Peyer's patch (tissue), 4 donors: Measurements from ENCODE around the gene MOB3C. TPM values are rescaled to one million over a fixed set of nuclear protein-coding genes. Genes with fewer than 3 reads are reported as not detected.

ENCODE experiments used
- DNase-seq, 3 donors: peaks; one replicate each; pipeline ENCODE4 v3.0.0-alpha.2; 2017 to 2019
- H3K27ac ChIP-seq, 4 donors: fragments of 200-600 bp; sonication (generic); one replicate each; pipeline ENCODE4 v1.5.1; 2016 to 2019
- H3K27me3 ChIP-seq, 2 donors: fragments of 200-600 bp; sonication (generic); one replicate each; pipeline ENCODE4 v1.5.1; 2019
- H3K36me3 ChIP-seq, 3 donors: fragments of 200-600 bp; sonication (generic); one replicate each; pipeline ENCODE4 v1.5.1; 2016 to 2019
- H3K4me1 ChIP-seq, 4 donors: fragments of 200-600 bp; sonication (generic); one replicate each; pipeline ENCODE4 v1.5.1; 2016 to 2019
- H3K4me3 ChIP-seq, 4 donors: fragments of 200-600 bp; sonication (generic); 1 replicate in 3 of 4; 2 replicates in 1 of 4; pipeline ENCODE4 v1.5.1; 2016 to 2019; ENCODE audit warnings: mild to moderate bottlenecking in 1 of 4
- H3K9me3 ChIP-seq, 4 donors: fragments of 200-600 bp; sonication (generic); one replicate each; pipeline ENCODE4 v1.5.1; 2016 to 2019; ENCODE audit warnings: mild to moderate bottlenecking in 1 of 4
- CTCF ChIP-seq, 6 experiments: fragments of 450-650 bp in 4 of 6; fragments of 200-600 bp in 2 of 6; sonication (generic) in 1 of 6; IDR thresholded peaks; one replicate each; pipeline ENCODE4 v1.5.1; 2017 to 2019; ENCODE audit warnings: antibody characterized with exemption in 6 of 6, mild to moderate bottlenecking in 3 of 6, moderate library complexity in 1 of 6
- POLR2A ChIP-seq, 2 donors: fragments of 450-650 bp; IDR thresholded peaks; one replicate each; pipeline ENCODE4 v1.5.1; 2017; ENCODE audit warnings: antibody characterized with exemption in 2 of 2, mild to moderate bottlenecking in 2 of 2, moderate library complexity in 2 of 2
- total RNA-seq, 4 donors: library from RNA; depleted of rRNA; stranded (reverse); fragments of >200 nt; gene quantifications; one replicate each; pipeline ENCODE4 v1.1.0, GENCODE V29; 2016

Gene MOB3C
- total RNA-seq, 4 donors from 2014 or later = 7.7 to 22.3 (median 14.5) TPM

GRCh38 chr1:46601257-46602007 lies 15.2 kb downstream of the MOB3C start:
- Histone ChIP-seq H3K27me3 (no peaks in the 10 kb centered on the region), H3K4me3 (no peak overlapping the region), H3K27ac (no peak overlapping the region), H3K36me3 (no peaks in the 10 kb centered on the region), H3K9me3 (no peaks in the 10 kb centered on the region), H3K4me1 (peaks cover 0 to 14% (median 3%) of the 10 kb centered on the region in 4 donors)
- no peak for DNase-seq
- no peak for TF ChIP-seq POLR2A (IDR thresholded peaks at IDR 0.05)
- no peak for TF ChIP-seq CTCF (IDR thresholded peaks at IDR 0.05)

- TF ChIP-seq CTCF (IDR thresholded peaks at IDR 0.05) = no peak
- TF ChIP-seq POLR2A (IDR thresholded peaks at IDR 0.05) = no peak
- DNase-seq = no peak
- H3K4me3 ChIP-seq = no peak overlapping the region
- H3K9me3 ChIP-seq = no peaks in the 10 kb centered on the region
- H3K27ac ChIP-seq = peak overlapping the region in 1 of 4 donors; percentile 18
- no peaks in the 10 kb centered on the region for H3K36me3 ChIP-seq
- peaks cover 0 to 17% (median 2%) of the 10 kb centered on the region in 4 donors for H3K4me1 ChIP-seq
- no peaks in the 10 kb centered on the region for H3K27me3 ChIP-seq
Observed at GRCh38 chr1:46599059-46599970, 17.3 kb downstream of the MOB3C start.

GRCh38 chr1:46596846-46597245 lies 19.8 kb downstream of the MOB3C start:
- no peak overlapping the region for H3K27ac ChIP-seq
- peaks cover 0 to 21% (median 0%) of the 10 kb centered on the region in 3 donors for H3K36me3 ChIP-seq
- H3K27me3 ChIP-seq = no peaks in the 10 kb centered on the region
- no peak for TF ChIP-seq POLR2A (IDR thresholded peaks at IDR 0.05)
- TF ChIP-seq CTCF (IDR thresholded peaks at IDR 0.05) = no peak
- no peaks in the 10 kb centered on the region for H3K9me3 ChIP-seq
- H3K4me1 ChIP-seq = peaks cover 0 to 8% (median 2%) of the 10 kb centered on the region in 4 donors
- DNase-seq = no peak
- H3K4me3 ChIP-seq = no peak overlapping the region

- peak overlapping the region in 1 of 4 donors; percentile 13 for H3K27ac ChIP-seq
Observed at GRCh38 chr1:46596036-46596435, 20.6 kb downstream of the MOB3C start.

More at GRCh38 chr1:46596036-46596435, 20.6 kb downstream of the MOB3C start:
- Histone ChIP-seq H3K36me3 (peaks cover 0 to 29% (median 0%) of the 10 kb centered on the region in 3 donors), H3K4me1 (peaks cover 0 to 8% (median 2%) of the 10 kb centered on the region in 4 donors), H3K4me3 (no peak overlapping the region), H3K9me3 (no peaks in the 10 kb centered on the region), H3K27me3 (no peaks in the 10 kb centered on the region)
- DNase-seq = no peak
- TF ChIP-seq CTCF (IDR thresholded peaks at IDR 0.05) (no peak), POLR2A (IDR thresholded peaks at IDR 0.05) (no peak)
